SU-DHL-6 (cell line): ENCODE results near the gene NHLRC4.

Experiments
- H2AFZ ChIP-seq: fragments of 200-600 bp; sonication (generic); 2 replicates; pipeline ENCODE4 v1.6.1; 2014; ENCODE audit warnings: low read depth, mild to moderate bottlenecking, moderate library complexity, mixed read lengths, antibody characterized with exemption, low read length; ENCODE audit not compliant: severe bottlenecking
- H3F3A ChIP-seq: fragments of 200-600 bp; shearing (Covaris generic); 2 replicates; pipeline ENCODE4 v1.6.0; 2016; ENCODE audit warnings: antibody characterized with exemption, mild to moderate bottlenecking; ENCODE audit not compliant: insufficient read depth
- H3K27ac ChIP-seq: fragments of 200-600 bp; sonication (generic); 2 replicates; pipeline ENCODE4 v1.5.1; 2016; ENCODE audit warnings: low read depth, mild to moderate bottlenecking, low read length, moderate library complexity, mixed read lengths
- H3K27me3 ChIP-seq: fragments of 200-600 bp; sonication (generic), shearing (Covaris generic); 2 replicates; pipeline ENCODE4 v1.6.0; 2014; ENCODE audit warnings: mild to moderate bottlenecking, low read length
- H3K36me3 ChIP-seq: fragments of 200-600 bp; sonication (generic); 2 replicates; pipeline ENCODE4 v1.6.1; 2014; ENCODE audit warnings: mild to moderate bottlenecking, low read length, mixed read lengths
- H3K4me2 ChIP-seq: fragments of 300-600, 200-600 bp; shearing (Covaris generic), sonication (generic); 2 replicates; pipeline ENCODE4 v1.6.0; 2014; ENCODE audit warnings: low read length, low read depth, mild to moderate bottlenecking; ENCODE audit not compliant: poor library complexity, severe bottlenecking
- H3K4me3 ChIP-seq: fragments of 200-600 bp; sonication (generic); 2 replicates; pipeline ENCODE4 v1.5.1; 2014; ENCODE audit warnings: antibody characterized with exemption, low read length, mild to moderate bottlenecking, mixed read lengths; ENCODE audit not compliant: insufficient read depth, poor library complexity, severe bottlenecking
- H3K79me2 ChIP-seq: fragments of 200-600 bp; sonication (generic); 2 replicates; pipeline ENCODE4 v1.6.1; 2014; ENCODE audit warnings: mild to moderate bottlenecking, low read length, moderate library complexity; ENCODE audit not compliant: insufficient read depth
- H3K9ac ChIP-seq: fragments of 200-600 bp; sonication (generic); 2 replicates; pipeline ENCODE4 v1.7.0; 2014; ENCODE audit warnings: mild to moderate bottlenecking, low read length
- H3K9me2 ChIP-seq: fragments of 200-600 bp; sonication (generic); replicated peaks from 2 replicates; pipeline ENCODE4 v1.6.1; 2014; ENCODE audit warnings: low read length; ENCODE audit not compliant: insufficient read depth
- H3K9me3 ChIP-seq: fragments of 200-600 bp; sonication (generic); 2 replicates; pipeline ENCODE4 v1.6.1; 2014; ENCODE audit warnings: low read length, mixed read lengths; ENCODE audit not compliant: insufficient read depth
- H4K20me1 ChIP-seq: fragments of 200-600 bp; sonication (generic); 2 replicates; pipeline ENCODE4 v1.6.1; 2014; ENCODE audit warnings: low read depth, mild to moderate bottlenecking, antibody characterized with exemption, low read length, moderate library complexity, mixed read lengths
- EZH2phosphoT487 ChIP-seq: fragments of 200-600 bp; sonication (generic), shearing (Covaris generic); conservative IDR thresholded peaks from 2 replicates; pipeline ENCODE4 v1.6.1; 2018; ENCODE audit warnings: mild to moderate bottlenecking, antibody characterized with exemption, low read length, moderate library complexity, mixed read lengths
- TF ChIP-seq, protein P1 (sequence below): fragments of 200-600 bp; sonication (generic); IDR thresholded peaks from one replicate; pipeline ENCODE4 v1.5.1; 2017; ENCODE audit warnings: antibody characterized with exemption, mild to moderate bottlenecking, low read length, moderate library complexity; ENCODE audit not compliant: insufficient read depth, poor library complexity, severe bottlenecking

NHLRC4 gene

DNA sequence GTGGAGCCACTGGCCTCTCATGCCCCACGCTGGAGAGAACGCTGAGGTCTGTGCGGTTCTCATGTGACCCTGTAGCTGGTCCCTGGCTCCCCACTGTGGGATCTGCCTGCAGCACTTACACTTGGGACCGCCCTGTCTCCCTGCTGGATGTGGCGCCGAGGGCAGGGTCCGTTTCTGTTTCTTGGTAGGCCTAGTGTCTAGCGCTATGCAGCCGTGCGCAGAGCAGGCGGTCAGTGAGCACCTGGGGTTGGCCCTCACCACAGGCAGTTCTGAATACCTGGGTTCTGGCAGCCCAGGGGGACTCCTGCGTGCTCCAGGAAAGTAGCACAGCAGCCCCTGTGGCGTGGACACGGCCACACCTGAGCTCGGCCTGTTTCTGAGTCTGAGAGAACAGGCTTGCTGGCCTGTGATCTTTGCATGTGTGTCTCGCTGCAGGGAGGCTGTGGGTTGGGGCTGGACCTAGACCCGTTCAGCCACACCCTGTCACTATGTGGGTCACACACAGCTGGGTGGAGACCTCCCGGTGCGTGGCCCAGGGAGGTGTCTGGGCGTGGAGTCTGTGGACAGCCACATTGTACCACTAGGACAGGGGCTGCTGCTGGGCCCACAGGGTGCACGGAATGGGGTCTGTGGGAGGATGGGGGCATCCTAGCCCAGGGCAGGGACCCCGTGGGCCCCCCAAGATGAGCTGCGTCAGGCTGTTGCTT is 36.5 kb upstream of the NHLRC4 start:
- peaks cover 72% of the 10 kb centered on the region for H3K79me2 ChIP-seq
- no peak overlapping the region for H3K27ac ChIP-seq
- 0 out of 2 replicates have a peak, but pooled peaks cover 9% of the 10 kb centered on the region for H3F3A ChIP-seq
- no peaks in the 10 kb centered on the region for H3K9me3 ChIP-seq
- H3K36me3 ChIP-seq = no peaks in the 10 kb centered on the region
- H4K20me1 ChIP-seq = no peaks in the 10 kb centered on the region; the same call in 1 of the 2 replicates
- no peak overlapping the region for H2AFZ ChIP-seq
- H3K9me2 ChIP-seq = no peaks in the 10 kb centered on the region
- no peak overlapping the region for H3K4me2 ChIP-seq
- H3K9ac ChIP-seq = no peak overlapping the region
- no peaks in the 10 kb centered on the region for H3K27me3 ChIP-seq
- no peak for TF ChIP-seq EZH2phosphoT487
- TF ChIP-seq, protein P1, sequence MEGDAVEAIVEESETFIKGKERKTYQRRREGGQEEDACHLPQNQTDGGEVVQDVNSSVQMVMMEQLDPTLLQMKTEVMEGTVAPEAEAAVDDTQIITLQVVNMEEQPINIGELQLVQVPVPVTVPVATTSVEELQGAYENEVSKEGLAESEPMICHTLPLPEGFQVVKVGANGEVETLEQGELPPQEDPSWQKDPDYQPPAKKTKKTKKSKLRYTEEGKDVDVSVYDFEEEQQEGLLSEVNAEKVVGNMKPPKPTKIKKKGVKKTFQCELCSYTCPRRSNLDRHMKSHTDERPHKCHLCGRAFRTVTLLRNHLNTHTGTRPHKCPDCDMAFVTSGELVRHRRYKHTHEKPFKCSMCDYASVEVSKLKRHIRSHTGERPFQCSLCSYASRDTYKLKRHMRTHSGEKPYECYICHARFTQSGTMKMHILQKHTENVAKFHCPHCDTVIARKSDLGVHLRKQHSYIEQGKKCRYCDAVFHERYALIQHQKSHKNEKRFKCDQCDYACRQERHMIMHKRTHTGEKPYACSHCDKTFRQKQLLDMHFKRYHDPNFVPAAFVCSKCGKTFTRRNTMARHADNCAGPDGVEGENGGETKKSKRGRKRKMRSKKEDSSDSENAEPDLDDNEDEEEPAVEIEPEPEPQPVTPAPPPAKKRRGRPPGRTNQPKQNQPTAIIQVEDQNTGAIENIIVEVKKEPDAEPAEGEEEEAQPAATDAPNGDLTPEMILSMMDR = no peak
- no peak overlapping the region for H3K4me3 ChIP-seq

DNA sequence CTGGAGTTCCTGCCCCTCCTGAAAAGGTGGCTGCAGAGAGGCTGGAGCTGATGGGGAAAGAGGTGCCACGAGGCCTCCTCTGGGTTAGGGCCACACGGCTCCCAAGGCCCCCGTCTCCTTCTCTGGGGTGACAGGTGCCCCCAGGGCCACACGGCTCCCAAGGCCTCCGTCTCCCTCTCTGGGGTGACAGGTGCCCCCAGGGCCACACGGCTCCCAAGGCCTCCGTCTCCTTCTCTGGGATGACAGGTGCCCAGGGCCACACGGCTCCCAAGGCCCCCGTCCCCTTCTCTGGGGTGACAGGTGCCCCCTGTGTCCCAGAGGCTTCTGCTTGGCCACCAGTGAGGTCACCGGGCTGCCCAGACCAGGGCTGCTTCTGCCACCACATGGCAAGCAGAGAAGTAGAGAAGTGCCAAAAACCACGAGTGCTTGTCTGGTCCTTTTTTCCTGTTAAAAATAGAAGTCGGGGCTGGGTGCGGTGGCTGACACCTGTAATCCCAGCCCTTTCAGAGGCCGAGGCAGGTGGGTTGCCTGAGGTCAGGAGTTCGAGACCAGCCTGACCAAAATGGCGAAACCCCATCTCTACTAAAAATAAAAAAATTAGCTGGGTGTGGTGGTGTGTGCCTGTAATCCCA is 35.2 kb upstream of the NHLRC4 start:
- H3K9me3 ChIP-seq = no peaks in the 10 kb centered on the region

DNA sequence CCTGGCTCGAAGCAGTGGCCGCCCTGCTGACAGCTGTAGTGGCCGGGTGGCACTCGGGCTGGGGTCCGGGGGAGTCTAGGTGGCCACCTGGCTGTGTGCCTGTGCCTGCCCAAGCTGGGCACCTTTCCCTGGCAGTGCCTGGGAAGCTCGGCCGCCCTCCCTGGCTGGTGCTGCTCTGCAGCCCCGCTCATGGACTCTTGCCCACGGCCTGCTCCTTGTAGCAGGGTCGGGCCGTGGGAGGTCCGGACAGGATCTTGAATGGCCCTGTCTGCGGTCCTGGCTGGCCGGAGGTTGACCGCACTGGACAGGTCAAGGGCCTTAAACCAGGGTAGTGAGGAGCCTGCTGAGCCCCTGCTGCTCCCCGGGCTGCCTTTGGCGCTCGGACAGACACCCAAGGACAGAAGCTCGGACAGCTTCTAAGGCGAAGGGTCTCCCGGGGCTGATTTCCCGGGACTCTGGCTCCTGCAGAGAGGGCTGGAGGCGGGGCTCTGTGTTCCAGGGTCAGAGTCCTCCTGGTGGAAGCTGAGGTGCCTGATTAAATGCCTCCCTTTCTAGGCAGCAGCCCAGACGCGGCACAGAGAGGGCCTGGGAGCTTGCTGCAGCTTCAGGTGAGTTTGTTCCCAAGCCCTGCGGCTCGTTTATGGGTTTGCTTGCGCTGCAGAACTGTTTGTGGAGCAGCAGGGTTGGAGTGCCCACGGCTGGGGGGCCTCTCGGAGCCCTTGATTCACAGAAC is 33.2 kb upstream of the NHLRC4 start:
- Histone ChIP-seq H3K27me3 (no peaks in the 10 kb centered on the region), H3K79me2 (peaks cover 69% of the 10 kb centered on the region), H3K9me2 (no peaks in the 10 kb centered on the region), H2AFZ (no peak overlapping the region), H3K27ac (no peak overlapping the region), H3F3A (no peaks in the 10 kb centered on the region), H3K9me3 (no peaks in the 10 kb centered on the region), H3K9ac (no peak overlapping the region), H3K4me3 (no peak overlapping the region), H4K20me1 (no peaks in the 10 kb centered on the region; the same call in 1 of the 2 replicates), H3K4me2 (no peak overlapping the region), H3K36me3 (no peaks in the 10 kb centered on the region)
- TF ChIP-seq, protein P1 = no peak
- TF ChIP-seq EZH2phosphoT487 = no peak

More for the DNA sequence above, 35.2 kb upstream of the NHLRC4 start:
- no peaks in the 10 kb centered on the region for H3K36me3 ChIP-seq
- no peak overlapping the region for H3K9ac ChIP-seq
- no peak overlapping the region for H3K4me2 ChIP-seq
- no peaks in the 10 kb centered on the region for H3K27me3 ChIP-seq
- H3K9me2 ChIP-seq = no peaks in the 10 kb centered on the region
- no peak overlapping the region for H2AFZ ChIP-seq
- no peak overlapping the region for H3K4me3 ChIP-seq
- H3K79me2 ChIP-seq = peaks cover 70% of the 10 kb centered on the region
- H3K27ac ChIP-seq = no peak overlapping the region
- TF ChIP-seq EZH2phosphoT487 = no peak
- TF ChIP-seq, protein P1 = no peak
- H4K20me1 ChIP-seq = no peaks in the 10 kb centered on the region; the same call in 1 of the 2 replicates
- no peaks in the 10 kb centered on the region for H3F3A ChIP-seq
